ENCODE measurements around the gene BRIP1. TPM values are rescaled to one million over a fixed set of nuclear protein-coding genes. Genes with fewer than 3 reads are reported as not detected.

Gene BRIP1
- total RNA-seq, 1 experiment from 2014 or later = 13.8 TPM

- no peak for TF ChIP-seq CREM (CRISPR knock-in tag; IDR thresholded peaks at IDR 0.05)
- Mint-ChIP-seq H3K4me1 (peaks cover 3% of the 10 kb centered on the region), H3K27me3 (ENCODE audit: low read depth) (no peaks in the 10 kb centered on the region), H3K4me3 (no peak overlapping the region), H3K27ac (no peak overlapping the region), H3K9me3 (peaks cover 5% of the 10 kb centered on the region), H3K36me3 (peaks cover 13% of the 10 kb centered on the region)
- DNase-seq (ENCODE audit: low spot score) = no peak
- ATAC-seq = no peak
- POLR2A ChIA-PET = no interaction called here
- CTCF ChIA-PET = no interaction called here
Measured at GRCh38 chr17:61756561-61756960, 106.8 kb downstream of the BRIP1 start.

- CTCF ChIA-PET = interaction anchor here (1.0 kb wide), 1 partner anchor 310 kb away, joined by 3 read pairs; no protein-coding TSS in a partner anchor
- no peak for ATAC-seq
- Mint-ChIP-seq H3K27ac (no peak overlapping the region), H3K4me1 (peaks cover 3% of the 10 kb centered on the region), H3K9me3 (no peaks in the 10 kb centered on the region), H3K4me3 (no peak overlapping the region), H3K36me3 (peaks cover 9% of the 10 kb centered on the region), H3K27me3 (ENCODE audit: low read depth) (no peaks in the 10 kb centered on the region)
- POLR2A ChIA-PET = no interaction called here
- TF ChIP-seq IRF1 (CRISPR knock-in tag; IDR thresholded peaks at IDR 0.05) (no peak), GABPB1 (CRISPR knock-in tag; IDR thresholded peaks at IDR 0.05) (no peak), AR (CRISPR knock-in tag; IDR thresholded peaks at IDR 0.05) (no peak), NFE2L1 (CRISPR knock-in tag; IDR thresholded peaks at IDR 0.05) (no peak), MYBL2 (CRISPR knock-in tag; IDR thresholded peaks at IDR 0.05) (no peak), NFATC4 (CRISPR knock-in tag; IDR thresholded peaks at IDR 0.05) (no peak), SOX15 (CRISPR knock-in tag; IDR thresholded peaks at IDR 0.05) (no peak), JAZF1 (CRISPR knock-in tag; IDR thresholded peaks at IDR 0.05) (no peak), ATF3 (CRISPR knock-in tag; conservative IDR thresholded peaks at IDR 0.05) (no peak), NFYB (CRISPR knock-in tag; conservative IDR thresholded peaks at IDR 0.05; ENCODE audit: low read depth) (no peak), ZNF512 (CRISPR knock-in tag; IDR thresholded peaks at IDR 0.05; ENCODE audit: borderline replicate concordance) (no peak), GTF2I (CRISPR knock-in tag; conservative IDR thresholded peaks at IDR 0.05) (no peak), ARID4B (CRISPR knock-in tag; IDR thresholded peaks at IDR 0.05; ENCODE audit: borderline replicate concordance) (no peak)
- DNase-seq (ENCODE audit: low spot score) = no peak
Measured at GRCh38 chr17:61755668-61756067, 107.7 kb downstream of the BRIP1 start.
